ENCODE measurements around the gene BARHL2.

BARHL2 gene

DNA sequence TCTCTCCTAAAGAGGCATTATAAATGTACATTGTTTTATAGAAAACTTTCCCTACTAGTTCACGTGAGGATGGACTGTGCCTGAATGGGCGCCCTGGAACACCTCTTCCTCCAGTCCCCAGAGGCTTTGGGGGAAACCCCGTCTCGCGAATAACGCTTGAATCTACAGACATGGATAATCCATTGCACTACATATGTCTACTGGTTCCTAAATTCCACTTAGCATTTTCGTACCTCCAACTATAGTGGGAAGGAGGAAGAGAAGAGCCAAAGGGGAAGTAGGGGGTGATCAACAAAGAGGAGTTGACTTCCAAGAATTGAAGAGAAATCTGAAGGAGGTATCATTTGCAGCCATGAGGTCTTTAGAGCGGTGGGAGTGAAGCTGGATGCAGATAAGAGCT, 11.1 kb downstream of the BARHL2 start:
- TF ChIP-seq, protein P1, sequence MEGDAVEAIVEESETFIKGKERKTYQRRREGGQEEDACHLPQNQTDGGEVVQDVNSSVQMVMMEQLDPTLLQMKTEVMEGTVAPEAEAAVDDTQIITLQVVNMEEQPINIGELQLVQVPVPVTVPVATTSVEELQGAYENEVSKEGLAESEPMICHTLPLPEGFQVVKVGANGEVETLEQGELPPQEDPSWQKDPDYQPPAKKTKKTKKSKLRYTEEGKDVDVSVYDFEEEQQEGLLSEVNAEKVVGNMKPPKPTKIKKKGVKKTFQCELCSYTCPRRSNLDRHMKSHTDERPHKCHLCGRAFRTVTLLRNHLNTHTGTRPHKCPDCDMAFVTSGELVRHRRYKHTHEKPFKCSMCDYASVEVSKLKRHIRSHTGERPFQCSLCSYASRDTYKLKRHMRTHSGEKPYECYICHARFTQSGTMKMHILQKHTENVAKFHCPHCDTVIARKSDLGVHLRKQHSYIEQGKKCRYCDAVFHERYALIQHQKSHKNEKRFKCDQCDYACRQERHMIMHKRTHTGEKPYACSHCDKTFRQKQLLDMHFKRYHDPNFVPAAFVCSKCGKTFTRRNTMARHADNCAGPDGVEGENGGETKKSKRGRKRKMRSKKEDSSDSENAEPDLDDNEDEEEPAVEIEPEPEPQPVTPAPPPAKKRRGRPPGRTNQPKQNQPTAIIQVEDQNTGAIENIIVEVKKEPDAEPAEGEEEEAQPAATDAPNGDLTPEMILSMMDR (IDR thresholded peaks at IDR 0.05; ENCODE audit: low read depth, low read length) = no peak
- in situ Hi-C loops (cut with HindIII; ENCODE audit: low sequenced_read_pairs) = no loop called here
- H3K4me3 ChIP-seq (ENCODE audit: low read depth, low read length) = no peak overlapping the region
- no peak for DNase-seq (ENCODE audit: low read depth, low spot score)

DNA sequence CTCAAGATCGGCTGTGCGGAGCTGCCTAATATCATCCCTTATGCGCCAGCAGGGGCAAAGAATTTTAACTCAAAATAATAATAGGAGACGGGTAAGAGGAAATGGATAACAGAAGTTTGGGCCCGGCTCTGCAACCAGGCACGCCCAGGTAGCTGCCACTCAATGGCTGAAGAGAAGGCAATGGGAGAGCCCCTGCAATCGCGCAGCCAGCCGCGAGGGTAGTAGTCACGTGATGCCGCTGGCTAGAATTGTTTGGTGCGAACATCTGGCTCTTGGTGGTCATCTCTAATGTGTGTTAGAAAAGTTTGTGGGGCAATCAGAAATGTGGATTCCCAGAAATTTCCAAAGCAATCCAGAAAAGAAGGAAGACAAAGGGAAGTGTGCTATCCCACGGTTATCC, 12.3 kb downstream of the BARHL2 start:
- TF ChIP-seq, protein P1 (IDR thresholded peaks at IDR 0.05; ENCODE audit: low read depth, low read length) = no peak
- no peak for DNase-seq (ENCODE audit: low read depth, low spot score)
- H3K4me3 ChIP-seq (ENCODE audit: low read depth, low read length) = no peak overlapping the region
- in situ Hi-C loops (cut with HindIII; ENCODE audit: low sequenced_read_pairs) = no loop called here

DNA sequence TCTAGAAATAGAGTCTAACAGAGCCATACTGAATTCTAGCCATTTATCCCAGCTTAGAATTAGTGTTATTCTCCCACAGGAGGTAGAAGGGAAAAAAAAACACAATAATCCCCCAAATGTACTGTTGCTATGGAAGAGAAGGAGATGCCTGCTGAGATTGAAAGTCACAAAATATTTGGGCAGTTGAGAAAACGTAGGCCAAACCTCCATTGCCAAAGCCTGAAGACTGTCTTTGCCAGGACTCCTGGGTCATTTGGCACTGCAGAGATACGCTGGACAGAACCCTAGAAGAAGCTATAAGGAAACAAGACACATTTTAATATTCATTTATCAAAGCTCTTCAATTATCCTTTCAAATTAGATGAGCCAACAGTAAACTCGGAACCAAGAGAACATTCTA, 22.3 kb downstream of the BARHL2 start:
- in situ Hi-C loops (cut with HindIII; ENCODE audit: low sequenced_read_pairs) = no loop called here
- TF ChIP-seq, protein P1 (IDR thresholded peaks at IDR 0.05; ENCODE audit: low read depth, low read length) = no peak
- no peak for DNase-seq (ENCODE audit: low read depth, low spot score)
- no peak overlapping the region for H3K4me3 ChIP-seq (ENCODE audit: low read depth, low read length)

DNA sequence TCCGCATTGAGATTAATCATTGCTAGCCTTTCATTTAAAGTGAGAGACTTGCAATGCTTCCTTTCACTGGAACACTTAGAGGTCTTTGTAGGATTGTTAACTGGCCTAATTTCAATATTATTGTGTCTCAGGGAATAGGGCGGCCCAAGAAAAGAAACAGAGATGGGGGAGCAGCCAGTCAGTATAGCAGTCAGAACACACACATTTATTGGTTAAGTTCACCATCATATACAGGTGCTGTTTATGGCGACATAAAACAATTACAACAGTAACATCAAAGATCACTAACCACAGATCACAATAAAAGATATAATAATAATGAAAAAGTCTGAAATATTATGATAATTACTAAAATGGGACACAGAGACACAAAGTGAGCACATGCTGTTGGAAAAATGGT, 29.4 kb downstream of the BARHL2 start:
- TF ChIP-seq, protein P1 (IDR thresholded peaks at IDR 0.05; ENCODE audit: low read depth, low read length) = no peak
- DNase-seq (ENCODE audit: low read depth, low spot score) = no peak
- in situ Hi-C loops (cut with HindIII; ENCODE audit: low sequenced_read_pairs) = no loop called here
- no peak overlapping the region for H3K4me3 ChIP-seq (ENCODE audit: low read depth, low read length)

DNA sequence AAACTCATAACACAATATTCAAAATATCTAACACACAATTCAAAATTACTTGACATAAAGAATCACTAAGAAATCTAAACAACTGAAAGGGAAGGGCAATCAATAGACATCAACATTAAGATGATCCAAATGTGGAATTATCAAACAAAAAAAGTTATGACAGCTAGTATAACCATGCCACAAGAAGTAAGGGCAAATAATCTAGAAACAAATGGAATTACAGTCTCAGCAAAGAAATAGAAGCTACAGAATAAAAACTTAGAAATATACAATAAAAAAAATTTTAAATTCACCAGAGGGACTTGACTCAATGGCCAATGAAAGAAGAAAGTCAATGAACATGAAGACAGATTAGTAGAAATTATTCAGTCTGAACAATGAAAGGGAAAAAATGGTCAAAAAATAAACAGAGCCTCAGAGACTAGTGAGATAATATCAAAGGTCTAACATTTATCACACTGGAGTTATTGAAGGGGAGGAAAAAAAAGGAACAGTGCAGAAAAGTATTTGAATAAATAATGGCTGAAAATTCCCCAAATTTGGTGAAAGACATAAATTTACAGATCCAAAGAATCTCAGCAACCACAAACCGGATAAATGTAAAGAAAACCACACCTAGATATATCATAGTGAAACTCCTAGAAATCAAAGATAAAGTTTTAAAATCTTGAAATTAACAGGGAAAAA, 41.8 kb downstream of the BARHL2 start:
- in situ Hi-C loops (cut with HindIII; ENCODE audit: low sequenced_read_pairs) = no loop called here
- no peak overlapping the region for H3K4me3 ChIP-seq (ENCODE audit: low read depth, low read length)
- TF ChIP-seq, protein P1 (IDR thresholded peaks at IDR 0.05; ENCODE audit: low read depth, low read length) = no peak

DNA sequence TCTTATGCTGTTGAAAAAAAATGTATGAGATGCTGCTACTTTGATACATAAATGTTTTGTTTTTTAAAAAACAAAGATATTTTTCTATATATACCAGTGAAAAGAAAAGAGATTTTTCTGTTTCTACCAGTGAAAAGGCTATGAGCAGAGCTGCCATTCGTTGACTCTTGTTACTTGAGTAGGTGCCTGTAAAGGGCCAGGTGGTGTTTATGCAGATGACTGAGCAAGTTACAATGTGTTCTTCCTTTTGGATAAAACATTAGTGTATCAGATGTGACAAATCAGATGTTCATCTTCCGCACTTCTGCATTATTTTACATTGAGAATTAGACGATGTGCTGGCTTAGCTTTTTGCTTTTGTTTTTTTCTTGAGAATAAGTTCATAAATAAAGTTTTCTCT, 45.4 kb downstream of the BARHL2 start:
- in situ Hi-C loops (cut with HindIII; ENCODE audit: low sequenced_read_pairs) = no loop called here
- no peak overlapping the region for H3K4me3 ChIP-seq (ENCODE audit: low read depth, low read length)
- TF ChIP-seq, protein P1 (IDR thresholded peaks at IDR 0.05; ENCODE audit: low read depth, low read length) = no peak
- no peak for DNase-seq (ENCODE audit: low read depth, low spot score)

More for the DNA sequence above, 41.8 kb downstream of the BARHL2 start:
- no peak for DNase-seq (ENCODE audit: low read depth, low spot score)
